Mucosa of stomach (tissue), 1 donor: ENCODE measurements around the gene EVX1.

Source experiments
- H3K27me3 ChIP-seq: one replicate; pipeline ENCODE4 v1.7.0; 2013; ENCODE audit warnings: mild to moderate bottlenecking, low read length; ENCODE audit not compliant: control insufficient read depth, insufficient read depth
- H3K36me3 ChIP-seq: one replicate; pipeline ENCODE4 v1.7.0; 2013; ENCODE audit warnings: low read length; ENCODE audit not compliant: control insufficient read depth, insufficient read depth
- H3K4me1 ChIP-seq: one replicate; pipeline ENCODE4 v1.7.0; 2013; ENCODE audit warnings: mild to moderate bottlenecking, low read length; ENCODE audit not compliant: control insufficient read depth, insufficient read depth
- H3K4me3 ChIP-seq: one replicate; pipeline ENCODE4 v1.7.0; 2013; ENCODE audit warnings: low read length
- H3K9ac ChIP-seq: one replicate; pipeline ENCODE4 v1.7.0; 2013; ENCODE audit warnings: mild to moderate bottlenecking, low read length, moderate library complexity
- H3K9me3 ChIP-seq: one replicate; pipeline ENCODE4 v1.7.0; 2013; ENCODE audit warnings: mild to moderate bottlenecking, low read length, moderate library complexity; ENCODE audit not compliant: control insufficient read depth
- donor health status: Pancreatic carcinoma.

EVX1 gene

DNA sequence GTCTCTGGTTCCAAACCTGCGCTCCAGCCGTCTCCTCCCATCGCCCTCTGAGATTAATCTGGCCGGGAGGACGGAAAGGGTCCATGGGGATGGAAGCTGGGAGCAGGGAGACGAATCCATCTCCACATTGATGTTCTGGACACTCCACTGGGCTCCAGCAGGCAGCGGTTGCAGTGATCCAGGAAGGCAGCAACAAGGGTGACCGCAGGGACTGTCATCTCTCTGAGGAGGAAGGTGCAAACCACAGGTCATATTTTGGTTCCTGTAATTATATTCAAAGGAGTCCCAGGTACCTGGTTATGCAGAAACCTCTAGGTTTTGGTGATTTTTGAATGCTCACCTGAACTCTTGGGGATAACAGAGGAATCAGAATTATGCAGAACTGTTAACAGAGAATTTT lies 54.8 kb downstream of the EVX1 start:
- no peaks in the 10 kb centered on the region for H3K9me3 ChIP-seq
- H3K36me3 ChIP-seq, result no peaks in the 10 kb centered on the region
- no peaks in the 10 kb centered on the region for H3K27me3 ChIP-seq
- H3K4me3 ChIP-seq, result no peak overlapping the region
- H3K4me1 ChIP-seq, result no peaks in the 10 kb centered on the region
- no peak overlapping the region for H3K9ac ChIP-seq
